Memory B cell (primary cell): ENCODE results near the gene FAM180A.

Experiments
- ATAC-seq: fragments of 150-1000 bp; cut with Tn5 transposase; 2 replicates; pipeline ENCODE4 v1.10.0; 2021; ENCODE audit warnings: low read depth, mild to moderate bottlenecking, moderate library complexity
- DNase-seq, 2 donors: peaks; one replicate each; pipeline ENCODE4 v3.0.0; 2022; ENCODE audit warnings: low spot score in 2 of 2
- H3K27ac Mint-ChIP-seq: one replicate; pipeline ENCODE4 v1.8.0; 2022; ENCODE audit warnings: mild to moderate bottlenecking, moderate library complexity, mixed read lengths
- H3K27me3 Mint-ChIP-seq: one replicate; pipeline ENCODE4 v1.8.0; 2022; ENCODE audit warnings: mixed read lengths
- H3K36me3 Mint-ChIP-seq: one replicate; pipeline ENCODE4 v1.8.0; 2022; ENCODE audit warnings: mild to moderate bottlenecking, mixed read lengths
- H3K4me1 Mint-ChIP-seq: one replicate; pipeline ENCODE4 v1.8.0; 2022; ENCODE audit warnings: mixed read lengths
- H3K4me3 Mint-ChIP-seq: one replicate; pipeline ENCODE4 v1.8.0; 2022; ENCODE audit warnings: mild to moderate bottlenecking, moderate library complexity, mixed read lengths
- H3K9me3 Mint-ChIP-seq: one replicate; pipeline ENCODE4 v1.8.0; 2022; ENCODE audit warnings: mixed read lengths

Gene FAM180A

GRCh38 chr7:135719688-135720087, 28.9 kb downstream of the FAM180A start:
- Mint-ChIP-seq H3K36me3 (no peaks in the 10 kb centered on the region), H3K27me3 (peaks cover 20% of the 10 kb centered on the region), H3K9me3 (no peaks in the 10 kb centered on the region), H3K4me1 (peaks cover 3% of the 10 kb centered on the region), H3K27ac (no peak overlapping the region), H3K4me3 (no peak overlapping the region)
- DNase-seq: no peak
- no peak for ATAC-seq

GRCh38 chr7:135718794-135719437, 29.7 kb downstream of the FAM180A start:
- ATAC-seq (no peak), DNase-seq (no peak)
- Mint-ChIP-seq H3K4me3 (no peak overlapping the region), H3K36me3 (no peaks in the 10 kb centered on the region), H3K27me3 (peaks cover 19% of the 10 kb centered on the region), H3K27ac (no peak overlapping the region), H3K9me3 (no peaks in the 10 kb centered on the region), H3K4me1 (peaks cover 3% of the 10 kb centered on the region)

- Mint-ChIP-seq H3K27me3 (peaks cover 19% of the 10 kb centered on the region), H3K4me1 (peaks cover 3% of the 10 kb centered on the region), H3K36me3 (no peaks in the 10 kb centered on the region), H3K27ac (no peak overlapping the region), H3K4me3 (no peak overlapping the region), H3K9me3 (no peaks in the 10 kb centered on the region)
- DNase-seq: no peak
- no peak for ATAC-seq
These were observed 30.4 kb downstream of the FAM180A start for GRCh38 chr7:135718219-135718618.

GRCh38 chr7:135717693-135718092, 30.9 kb downstream of the FAM180A start:
- Mint-ChIP-seq H3K27me3 (peaks cover 19% of the 10 kb centered on the region), H3K4me3 (no peak overlapping the region), H3K9me3 (no peaks in the 10 kb centered on the region), H3K4me1 (peaks cover 3% of the 10 kb centered on the region), H3K27ac (no peak overlapping the region), H3K36me3 (no peaks in the 10 kb centered on the region)
- DNase-seq (no peak), ATAC-seq (no peak)

GRCh38 chr7:135716677-135717238, 31.9 kb downstream of the FAM180A start:
- Mint-ChIP-seq H3K9me3 (no peaks in the 10 kb centered on the region), H3K4me1 (peaks cover 3% of the 10 kb centered on the region), H3K27me3 (peaks cover 18% of the 10 kb centered on the region), H3K27ac (no peak overlapping the region), H3K36me3 (no peaks in the 10 kb centered on the region), H3K4me3 (no peak overlapping the region)
- ATAC-seq: no peak
- DNase-seq: no peak

GRCh38 chr7:135715673-135716072, 32.9 kb downstream of the FAM180A start:
- Mint-ChIP-seq H3K27me3 (peaks cover 12% of the 10 kb centered on the region), H3K9me3 (no peaks in the 10 kb centered on the region), H3K36me3 (no peaks in the 10 kb centered on the region), H3K27ac (no peak overlapping the region), H3K4me1 (peaks cover 3% of the 10 kb centered on the region), H3K4me3 (no peak overlapping the region)
- ATAC-seq: no peak
- no peak for DNase-seq

GRCh38 chr7:135715055-135715522, 33.5 kb downstream of the FAM180A start:
- H3K36me3 Mint-ChIP-seq: no peaks in the 10 kb centered on the region
- no peaks in the 10 kb centered on the region for H3K9me3 Mint-ChIP-seq
- no peak for DNase-seq
- H3K4me1 Mint-ChIP-seq: peaks cover 3% of the 10 kb centered on the region
- ATAC-seq: no peak
- no peak overlapping the region for H3K27ac Mint-ChIP-seq
- H3K27me3 Mint-ChIP-seq: peaks cover 10% of the 10 kb centered on the region
- H3K4me3 Mint-ChIP-seq: no peak overlapping the region

GRCh38 chr7:135714534-135715009, 34.0 kb downstream of the FAM180A start:
- H3K27me3 Mint-ChIP-seq: peaks cover 8% of the 10 kb centered on the region
- H3K36me3 Mint-ChIP-seq: no peaks in the 10 kb centered on the region
- H3K27ac Mint-ChIP-seq: no peak overlapping the region
- peaks cover under 1% of the 10 kb centered on the region for H3K4me1 Mint-ChIP-seq
- DNase-seq (no peak), ATAC-seq (no peak)
- H3K9me3 Mint-ChIP-seq: no peaks in the 10 kb centered on the region
- H3K4me3 Mint-ChIP-seq: no peak overlapping the region

GRCh38 chr7:135713836-135714470, 34.7 kb downstream of the FAM180A start:
- Mint-ChIP-seq H3K27me3 (peaks cover 6% of the 10 kb centered on the region), H3K27ac (no peak overlapping the region), H3K36me3 (no peaks in the 10 kb centered on the region), H3K9me3 (no peaks in the 10 kb centered on the region), H3K4me1 (no peaks in the 10 kb centered on the region), H3K4me3 (no peak overlapping the region)
- DNase-seq (no peak), ATAC-seq (no peak)

- H3K9me3 Mint-ChIP-seq: no peaks in the 10 kb centered on the region
- no peaks in the 10 kb centered on the region for H3K27me3 Mint-ChIP-seq
- H3K36me3 Mint-ChIP-seq: no peaks in the 10 kb centered on the region
- no peaks in the 10 kb centered on the region for H3K4me1 Mint-ChIP-seq
- no peak overlapping the region for H3K27ac Mint-ChIP-seq
- no peak overlapping the region for H3K4me3 Mint-ChIP-seq
- ATAC-seq: no peak
- no peak for DNase-seq
These were observed 35.8 kb downstream of the FAM180A start for GRCh38 chr7:135712796-135713195.

- no peak for DNase-seq
- Mint-ChIP-seq H3K9me3 (no peaks in the 10 kb centered on the region), H3K4me1 (no peaks in the 10 kb centered on the region), H3K27ac (no peak overlapping the region), H3K4me3 (no peak overlapping the region), H3K36me3 (no peaks in the 10 kb centered on the region), H3K27me3 (no peaks in the 10 kb centered on the region)
- no peak for ATAC-seq
These were observed 36.3 kb downstream of the FAM180A start for GRCh38 chr7:135712182-135712782.

- DNase-seq (no peak), ATAC-seq (no peak)
- Mint-ChIP-seq H3K27me3 (no peaks in the 10 kb centered on the region), H3K27ac (no peak overlapping the region), H3K4me1 (no peaks in the 10 kb centered on the region), H3K9me3 (no peaks in the 10 kb centered on the region), H3K4me3 (no peak overlapping the region), H3K36me3 (no peaks in the 10 kb centered on the region)
These were observed 37.5 kb downstream of the FAM180A start for GRCh38 chr7:135711139-135711469.

GRCh38 chr7:135710417-135711138, 38.0 kb downstream of the FAM180A start:
- Mint-ChIP-seq H3K4me1 (no peaks in the 10 kb centered on the region), H3K27me3 (no peaks in the 10 kb centered on the region), H3K4me3 (no peak overlapping the region), H3K36me3 (no peaks in the 10 kb centered on the region), H3K9me3 (no peaks in the 10 kb centered on the region), H3K27ac (no peak overlapping the region)
- ATAC-seq (no peak), DNase-seq (no peak)

GRCh38 chr7:135709508-135709907, 39.1 kb downstream of the FAM180A start:
- H3K9me3 Mint-ChIP-seq: no peaks in the 10 kb centered on the region
- no peaks in the 10 kb centered on the region for H3K4me1 Mint-ChIP-seq
- ATAC-seq (no peak), DNase-seq (no peak)
- H3K4me3 Mint-ChIP-seq: no peak overlapping the region
- H3K27me3 Mint-ChIP-seq: no peaks in the 10 kb centered on the region
- no peaks in the 10 kb centered on the region for H3K36me3 Mint-ChIP-seq
- no peak overlapping the region for H3K27ac Mint-ChIP-seq
